H9 (cell line): ENCODE data around the gene KRTAP5-10. TPM values are rescaled to one million over a fixed set of nuclear protein-coding genes. Genes with fewer than 3 reads are reported as not detected.

Source experiments
- DNase-seq: peaks from one replicate; pipeline ENCODE4 v3.0.0-alpha.2; 2017
- H2AFZ ChIP-seq: one replicate; pipeline ENCODE4 v1.6.1; 2013; ENCODE audit warnings: mild to moderate bottlenecking, low read length, control low read depth, moderate library complexity
- H2AK5ac ChIP-seq: 2 replicates; pipeline ENCODE4 v1.6.1; 2013; ENCODE audit warnings: low read length, control low read depth, mixed read lengths; ENCODE audit not compliant: insufficient read length
- H2BK120ac ChIP-seq: one replicate; pipeline ENCODE4 v1.6.1; 2013; ENCODE audit warnings: low read depth, mild to moderate bottlenecking, low read length, control low read depth, inconsistent platforms; ENCODE audit not compliant: poor library complexity, severe bottlenecking
- H2BK12ac ChIP-seq: 2 replicates; pipeline ENCODE4 v1.6.1; 2013; ENCODE audit warnings: low read length, control low read depth, mixed read lengths, low read depth; ENCODE audit not compliant: insufficient read length
- H2BK15ac ChIP-seq: 2 replicates; pipeline ENCODE4 v1.6.1; 2013; ENCODE audit warnings: low read depth, low read length, control low read depth
- H2BK20ac ChIP-seq: one replicate; pipeline ENCODE4 v1.6.1; 2013; ENCODE audit warnings: low read depth, mild to moderate bottlenecking, low read length, control low read depth, inconsistent platforms; ENCODE audit not compliant: poor library complexity, severe bottlenecking
- H2BK5ac ChIP-seq: 2 replicates; pipeline ENCODE4 v1.6.1; 2013; ENCODE audit warnings: low read length, control low read depth, mixed read lengths; ENCODE audit not compliant: insufficient read length
- H3K14ac ChIP-seq: 2 replicates; pipeline ENCODE4 v1.6.1; 2013; ENCODE audit warnings: low read length, control low read depth; ENCODE audit not compliant: insufficient read depth
- H3K18ac ChIP-seq: 2 replicates; pipeline ENCODE4 v1.6.1; 2013; ENCODE audit warnings: low read depth, mild to moderate bottlenecking, mixed read lengths, low read length, control low read depth; ENCODE audit not compliant: insufficient read length
- H3K23ac ChIP-seq: 2 replicates; pipeline ENCODE4 v1.6.1; 2013; ENCODE audit warnings: low read length, control low read depth, mixed read lengths, low read depth; ENCODE audit not compliant: insufficient read length
- H3K23me2 ChIP-seq: 2 replicates; pipeline ENCODE4 v1.6.1; 2013; ENCODE audit warnings: low read depth, mild to moderate bottlenecking, mixed read lengths, low read length, control low read depth; ENCODE audit not compliant: insufficient read length, poor library complexity, severe bottlenecking
- H3K27ac ChIP-seq: 2 replicates; pipeline ENCODE4 v1.5.1; 2013; ENCODE audit warnings: low read length, control low read depth, mixed read lengths, low read depth; ENCODE audit not compliant: insufficient read length
- H3K27me3 ChIP-seq: 2 replicates; pipeline ENCODE4 v1.6.1; 2013; ENCODE audit warnings: low read length, control low read depth, inconsistent platforms; ENCODE audit not compliant: insufficient read depth
- H3K4ac ChIP-seq: 2 replicates; pipeline ENCODE4 v1.6.1; 2013; ENCODE audit warnings: low read depth, mild to moderate bottlenecking, control low read depth, inconsistent platforms, low read length, moderate library complexity
- H3K4me1 ChIP-seq: 2 replicates; pipeline ENCODE4 v1.6.1; 2013; ENCODE audit warnings: low read length, control low read depth, inconsistent platforms; ENCODE audit not compliant: insufficient read depth
- H3K4me2 ChIP-seq: 2 replicates; pipeline ENCODE4 v1.6.1; 2013; ENCODE audit warnings: low read length, control low read depth, mixed read lengths; ENCODE audit not compliant: insufficient read length, insufficient read depth
- H3K56ac ChIP-seq: 2 replicates; pipeline ENCODE4 v1.6.1; 2013; ENCODE audit warnings: low read depth, mild to moderate bottlenecking, mixed read lengths, low read length, control low read depth; ENCODE audit not compliant: insufficient read length
- H3K79me1 ChIP-seq: 2 replicates; pipeline ENCODE4 v1.6.1; 2013; ENCODE audit warnings: low read depth, mild to moderate bottlenecking, moderate library complexity, low read length, control low read depth, inconsistent platforms; ENCODE audit not compliant: insufficient read depth, poor library complexity, severe bottlenecking
- H3K79me2 ChIP-seq: 2 replicates; pipeline ENCODE4 v1.6.1; 2013; ENCODE audit warnings: low read length, control low read depth, inconsistent platforms; ENCODE audit not compliant: insufficient read depth
- H3K9ac ChIP-seq: 2 replicates; pipeline ENCODE4 v1.6.1; 2013; ENCODE audit warnings: low read length, control low read depth, mixed read lengths; ENCODE audit not compliant: insufficient read length; ENCODE audit errors: extremely low read depth
- H3K9me3 ChIP-seq: one replicate; pipeline ENCODE4 v1.6.1; 2013; ENCODE audit warnings: low read depth, low read length, inconsistent platforms; ENCODE audit not compliant: control insufficient read depth
- H3T11ph ChIP-seq: one replicate; pipeline ENCODE4 v1.6.1; 2013; ENCODE audit warnings: mild to moderate bottlenecking, low read length, control low read depth, inconsistent platforms
- H4K20me1 ChIP-seq: one replicate; pipeline ENCODE4 v1.6.1; 2013; ENCODE audit not compliant: control insufficient read depth, insufficient read length, insufficient read depth
- H4K5ac ChIP-seq: 2 replicates; pipeline ENCODE4 v1.6.1; 2013; ENCODE audit warnings: low read depth, mild to moderate bottlenecking, mixed read lengths, low read length, control low read depth; ENCODE audit not compliant: insufficient read length
- H4K8ac ChIP-seq: replicated peaks from 2 replicates; pipeline ENCODE4 v1.6.1; 2013; ENCODE audit warnings: low read length, control low read depth, mixed read lengths, low read depth; ENCODE audit not compliant: insufficient read length
- H4K91ac ChIP-seq: 2 replicates; pipeline ENCODE4 v1.6.1; 2013; ENCODE audit warnings: low read depth, mild to moderate bottlenecking, moderate library complexity, mixed read lengths, low read length, control low read depth; ENCODE audit not compliant: insufficient read length
- H3K27ac Mint-ChIP-seq, 3 experiments: 2 replicates in 2 of 3; 3 replicates in 1 of 3; pipeline ENCODE4 v1.8.0; 2020 to 2021; ENCODE audit warnings: mixed read lengths in 3 of 3, mild to moderate bottlenecking in 1 of 3, moderate library complexity in 1 of 3
- H3K27me3 Mint-ChIP-seq: 2 replicates; pipeline ENCODE4 v1.8.0; 2021; ENCODE audit warnings: low read depth, mild to moderate bottlenecking, moderate library complexity, mixed read lengths
- H3K36me3 Mint-ChIP-seq, 3 experiments: 2 replicates in 2 of 3; 3 replicates in 1 of 3; pipeline ENCODE4 v1.8.0; 2020 to 2021; ENCODE audit warnings: low read depth in 3 of 3, mixed read lengths in 3 of 3; ENCODE audit not compliant: insufficient read depth in 1 of 3
- H3K4me1 Mint-ChIP-seq, 2 experiments: 2 replicates each; pipeline ENCODE4 v1.8.0; 2020; ENCODE audit warnings: mixed read lengths in 2 of 2
- H3K4me3 Mint-ChIP-seq, 2 experiments: 2 replicates in 1 of 2; 3 replicates in 1 of 2; pipeline ENCODE4 v1.8.0; 2020 to 2021; ENCODE audit warnings: mild to moderate bottlenecking in 2 of 2, mixed read lengths in 2 of 2, moderate library complexity in 1 of 2
- H3K9me3 Mint-ChIP-seq, 2 experiments: 2 replicates in 1 of 2; 3 replicates in 1 of 2; pipeline ENCODE4 v1.8.0; 2020; ENCODE audit warnings: mild to moderate bottlenecking in 2 of 2, mixed read lengths in 2 of 2, moderate library complexity in 1 of 2
- CTCF ChIP-seq: fragments of 200-600 bp; sonication (generic); conservative IDR thresholded peaks from 3 replicates; pipeline ENCODE4 v1.8.0; 2021; ENCODE audit warnings: antibody characterized with exemption, mild to moderate bottlenecking
- total RNA-seq: library from RNA; stranded (reverse); gene quantifications from 2 replicates; pipeline ENCODE4 v1.2.1, GENCODE V29; 2021

The KRTAP5-10 gene
- total RNA-seq, 1 experiment from 2014 or later: not detected

GRCh38 chr11:71562120-71562519 is 3.2 kb upstream of the KRTAP5-10 start:
- H3K9me3 Mint-ChIP-seq: peaks cover 22 to 24% of the 10 kb centered on the region in 2 experiments
- no peak for TF ChIP-seq CTCF
- Histone ChIP-seq H3K27me3 (no peaks in the 10 kb centered on the region), H3K18ac (no peak overlapping the region), H3K4me2 (no peak overlapping the region), H2AK5ac (no peak overlapping the region), H3K23me2 (no peaks in the 10 kb centered on the region), H3K4me1 (no peaks in the 10 kb centered on the region; the same call in 1 of the 2 replicates), H4K20me1 (no peaks in the 10 kb centered on the region), H2BK15ac (no peak overlapping the region), H3K14ac (no peak overlapping the region), H3K79me2 (no peaks in the 10 kb centered on the region), H2AFZ (no peak overlapping the region), H2BK20ac (no peak overlapping the region), H2BK120ac (no peak overlapping the region), H4K91ac (no peak overlapping the region), H3T11ph (no peak overlapping the region), H3K9ac (no peak overlapping the region), H3K4ac (no peak overlapping the region), H3K79me1 (no peaks in the 10 kb centered on the region), H3K23ac (no peak overlapping the region), H3K56ac (no peak overlapping the region), H3K27ac (no peak overlapping the region), H3K9me3 (no peaks in the 10 kb centered on the region), H2BK12ac (no peak overlapping the region), H2BK5ac (no peak overlapping the region), H4K8ac (no peak overlapping the region), H4K5ac (no peak overlapping the region)
- no peak overlapping the region for H3K4me3 Mint-ChIP-seq
- H3K4me1 Mint-ChIP-seq: peaks cover 17 to 20% of the 10 kb centered on the region in 2 experiments
- DNase-seq: no peak
- H3K27ac Mint-ChIP-seq: no peak overlapping the region
- peaks cover 26% of the 10 kb centered on the region for H3K27me3 Mint-ChIP-seq
- H3K36me3 Mint-ChIP-seq: peaks cover 2 to 6% (median 5%) of the 10 kb centered on the region in 3 experiments; a peak in 4 of 7 replicates
